KMS-11 (cell line): ENCODE measurements around the gene ARVCF.
"Not testable (repeated sequence)": the region's sequence is repeated elsewhere in the genome, so short reads cannot be mapped to it uniquely, and the experiment has no call there.

Source experiments
- H2AFZ ChIP-seq: fragments of 200-600 bp; sonication (generic); 2 replicates; pipeline ENCODE4 v1.6.1; 2016; ENCODE audit warnings: antibody characterized with exemption, mixed run types, low read depth
- H3K27ac ChIP-seq: fragments of 200-600 bp; sonication (generic); 2 replicates; pipeline ENCODE4 v1.6.1; 2016; ENCODE audit warnings: mild to moderate bottlenecking, mixed run types
- H3K27me3 ChIP-seq: fragments of 200-600 bp; sonication (generic); 2 replicates; pipeline ENCODE4 v1.6.1; 2017; ENCODE audit warnings: mild to moderate bottlenecking, low read depth, mixed run types, moderate library complexity; ENCODE audit not compliant: insufficient read depth
- H3K36me3 ChIP-seq: fragments of 200-600 bp; sonication (generic); 2 replicates; pipeline ENCODE4 v1.6.1; 2017; ENCODE audit warnings: mild to moderate bottlenecking, mixed run types; ENCODE audit not compliant: insufficient read depth
- H3K4me1 ChIP-seq: fragments of 200-600 bp; sonication (generic); 2 replicates; pipeline ENCODE4 v1.6.1; 2016; ENCODE audit warnings: mild to moderate bottlenecking, low read depth, mixed run types; ENCODE audit not compliant: poor library complexity, severe bottlenecking
- H3K4me2 ChIP-seq: fragments of 200-600 bp; sonication (generic); 2 replicates; pipeline ENCODE4 v1.7.0; 2016; ENCODE audit warnings: mild to moderate bottlenecking, mixed run types
- H3K4me3 ChIP-seq: fragments of 200-600 bp; sonication (generic); IDR thresholded peaks from 2 replicates; pipeline ENCODE4 v1.6.1; 2017; ENCODE audit warnings: low read depth, low read length, mixed read lengths; ENCODE audit not compliant: insufficient read depth
- H3K79me2 ChIP-seq: fragments of 200-600 bp; sonication (generic); 2 replicates; pipeline ENCODE4 v1.6.1; 2016; ENCODE audit warnings: low read depth, mixed run types; ENCODE audit not compliant: insufficient read depth
- H3K9ac ChIP-seq: fragments of 200-600 bp; sonication (generic); 2 replicates; pipeline ENCODE4 v1.6.1; 2016; ENCODE audit warnings: mild to moderate bottlenecking, mixed run types
- H4K20me1 ChIP-seq: fragments of 200-600 bp; sonication (generic); 2 replicates; pipeline ENCODE4 v1.6.1; 2016; ENCODE audit warnings: mild to moderate bottlenecking, mixed run types; ENCODE audit not compliant: insufficient read depth
- TF ChIP-seq, protein P1 (sequence below): fragments of 200-600 bp; sonication (generic); conservative IDR thresholded peaks from 2 replicates; pipeline ENCODE4 v1.6.1; 2017; ENCODE audit warnings: low read depth, mild to moderate bottlenecking, antibody characterized with exemption, low read length, moderate library complexity, mixed read lengths

The ARVCF gene

DNA sequence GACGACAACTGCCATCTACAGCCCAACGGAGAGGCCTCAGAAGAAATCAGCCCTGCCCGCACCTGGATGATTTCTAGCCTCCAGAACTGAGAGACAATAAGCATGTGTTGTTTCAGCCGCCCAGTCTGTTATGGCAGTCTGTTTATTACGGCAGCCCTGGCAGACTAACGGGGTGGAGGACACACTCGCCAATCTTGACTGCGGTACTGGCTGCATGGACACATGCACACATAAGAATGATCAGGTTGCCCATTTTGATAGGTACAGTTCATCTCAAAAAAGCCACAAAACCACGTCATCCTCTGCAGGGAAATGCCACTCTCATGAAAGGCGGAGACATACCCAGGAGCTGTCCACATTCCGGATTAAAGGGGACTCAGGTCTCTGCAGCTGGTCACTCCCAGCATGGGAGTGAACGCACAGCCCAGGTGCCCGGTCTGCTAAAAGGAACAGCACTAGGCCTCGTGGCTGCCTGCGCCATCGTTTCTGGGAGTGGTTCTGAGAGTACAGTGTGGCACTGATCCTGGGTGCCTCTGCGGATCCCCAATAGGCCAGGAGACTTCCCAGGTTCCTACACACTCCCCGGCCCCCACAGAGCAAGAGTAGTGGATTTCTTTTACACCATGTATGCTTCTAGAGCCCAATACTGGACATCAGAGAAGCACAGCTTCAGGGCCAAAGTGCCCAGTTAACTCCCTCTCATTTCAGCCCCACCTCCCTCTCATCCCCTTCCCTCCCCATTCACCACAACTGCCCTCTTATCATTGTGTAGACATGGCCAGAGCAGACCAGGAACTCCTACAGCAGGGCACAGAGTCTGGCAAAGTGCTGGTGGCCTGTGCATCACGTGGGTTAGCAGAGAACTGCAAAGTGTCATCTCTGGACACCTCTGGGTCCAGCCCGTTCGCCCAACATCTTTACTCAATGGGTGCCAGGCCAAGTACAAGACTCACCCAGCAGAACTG, 86.8 kb downstream of the ARVCF start:
- Histone ChIP-seq H3K27ac (no peak overlapping the region), H2AFZ (no peak overlapping the region), H3K79me2 (no peaks in the 10 kb centered on the region), H3K27me3 (no peaks in the 10 kb centered on the region), H3K9ac (no peak overlapping the region), H3K4me2 (no peak overlapping the region), H4K20me1 (no peaks in the 10 kb centered on the region), H3K4me1 (no peaks in the 10 kb centered on the region), H3K36me3 (no peaks in the 10 kb centered on the region), H3K4me3 (no peak overlapping the region)
- TF ChIP-seq, protein P1, sequence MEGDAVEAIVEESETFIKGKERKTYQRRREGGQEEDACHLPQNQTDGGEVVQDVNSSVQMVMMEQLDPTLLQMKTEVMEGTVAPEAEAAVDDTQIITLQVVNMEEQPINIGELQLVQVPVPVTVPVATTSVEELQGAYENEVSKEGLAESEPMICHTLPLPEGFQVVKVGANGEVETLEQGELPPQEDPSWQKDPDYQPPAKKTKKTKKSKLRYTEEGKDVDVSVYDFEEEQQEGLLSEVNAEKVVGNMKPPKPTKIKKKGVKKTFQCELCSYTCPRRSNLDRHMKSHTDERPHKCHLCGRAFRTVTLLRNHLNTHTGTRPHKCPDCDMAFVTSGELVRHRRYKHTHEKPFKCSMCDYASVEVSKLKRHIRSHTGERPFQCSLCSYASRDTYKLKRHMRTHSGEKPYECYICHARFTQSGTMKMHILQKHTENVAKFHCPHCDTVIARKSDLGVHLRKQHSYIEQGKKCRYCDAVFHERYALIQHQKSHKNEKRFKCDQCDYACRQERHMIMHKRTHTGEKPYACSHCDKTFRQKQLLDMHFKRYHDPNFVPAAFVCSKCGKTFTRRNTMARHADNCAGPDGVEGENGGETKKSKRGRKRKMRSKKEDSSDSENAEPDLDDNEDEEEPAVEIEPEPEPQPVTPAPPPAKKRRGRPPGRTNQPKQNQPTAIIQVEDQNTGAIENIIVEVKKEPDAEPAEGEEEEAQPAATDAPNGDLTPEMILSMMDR: no peak

- H3K4me2 ChIP-seq: no peak overlapping the region
- H3K9ac ChIP-seq: no peak overlapping the region
- TF ChIP-seq, protein P1: no peak
- no peak overlapping the region for H2AFZ ChIP-seq
- H3K27me3 ChIP-seq: no peaks in the 10 kb centered on the region
- H3K4me3 ChIP-seq: no peak overlapping the region
- no peaks in the 10 kb centered on the region for H4K20me1 ChIP-seq
- no peaks in the 10 kb centered on the region for H3K79me2 ChIP-seq
- no peak overlapping the region for H3K27ac ChIP-seq
- H3K4me1 ChIP-seq: no peaks in the 10 kb centered on the region
- no peaks in the 10 kb centered on the region for H3K36me3 ChIP-seq
These were observed 88.4 kb downstream of the ARVCF start for GRCh38 chr22:19928207-19928606.

- H3K36me3 ChIP-seq: no peaks in the 10 kb centered on the region
- TF ChIP-seq, protein P1: no peak
- no peak overlapping the region for H3K27ac ChIP-seq
- H3K4me3 ChIP-seq: no peak overlapping the region
- H2AFZ ChIP-seq: no peak overlapping the region
- no peaks in the 10 kb centered on the region for H3K79me2 ChIP-seq
- H3K9ac ChIP-seq: no peak overlapping the region
- no peaks in the 10 kb centered on the region for H3K27me3 ChIP-seq
- H3K4me2 ChIP-seq: no peak overlapping the region
- H4K20me1 ChIP-seq: no peaks in the 10 kb centered on the region
- H3K4me1 ChIP-seq: no peaks in the 10 kb centered on the region
These were observed 88.9 kb downstream of the ARVCF start for GRCh38 chr22:19927696-19928095.

GRCh38 chr22:19926028-19926427, 90.6 kb downstream of the ARVCF start:
- H3K79me2 ChIP-seq, H4K20me1 ChIP-seq, H3K9ac ChIP-seq, H3K27ac ChIP-seq, H2AFZ ChIP-seq, H3K4me2 ChIP-seq, H3K27me3 ChIP-seq, H3K4me1 ChIP-seq, H3K4me3 ChIP-seq, H3K36me3 ChIP-seq: not testable (repeated sequence)

DNA sequence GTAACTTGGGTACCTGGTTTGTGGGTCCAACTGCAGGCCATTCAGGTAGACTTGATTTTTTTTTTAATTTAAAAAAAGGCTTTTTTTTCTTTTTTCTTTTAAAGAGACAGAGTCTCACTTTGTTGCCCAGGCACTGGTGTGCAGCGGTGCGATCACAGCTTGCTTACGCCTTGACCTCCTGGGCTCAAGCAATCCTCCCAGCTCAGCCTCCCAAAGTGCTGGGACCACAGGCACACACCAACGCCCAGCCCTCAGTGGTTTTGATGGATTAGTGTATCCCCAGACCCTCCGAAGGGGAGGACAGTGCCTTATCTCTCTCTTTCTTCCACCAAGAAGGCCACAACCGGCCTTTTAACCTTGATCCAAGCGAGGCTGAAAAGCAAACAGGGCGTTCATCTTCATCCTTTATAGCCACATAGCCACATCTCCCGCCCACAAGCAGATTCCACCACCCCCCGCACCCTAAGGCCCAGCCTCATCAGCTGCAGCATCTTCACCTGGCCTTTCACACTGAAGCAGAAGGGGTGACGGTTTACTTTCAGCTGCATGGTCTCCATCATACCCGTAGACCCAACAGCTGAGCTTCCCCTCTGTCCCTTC, 92.6 kb downstream of the ARVCF start:
- Histone ChIP-seq H3K4me2 (no peak overlapping the region), H3K27ac (no peak overlapping the region), H3K9ac (no peak overlapping the region), H3K36me3 (no peaks in the 10 kb centered on the region), H3K4me1 (no peaks in the 10 kb centered on the region), H3K27me3 (no peaks in the 10 kb centered on the region), H3K79me2 (no peaks in the 10 kb centered on the region), H4K20me1 (no peaks in the 10 kb centered on the region), H2AFZ (no peak overlapping the region), H3K4me3 (no peak overlapping the region)
- TF ChIP-seq, protein P1: no peak
